NCI-H1930 (cell line): ENCODE measurements around the gene SLC28A1.
"Not testable (repeated sequence)": the region's sequence is repeated elsewhere in the genome, so short reads cannot be mapped to it uniquely, and the experiment has no call there.

Experiments used
- DNase-seq, 2 experiments: peaks; one replicate each; lab custom pipeline; 2025; lab: John Stamatoyannopoulos, UW

SLC28A1 gene, protein sequence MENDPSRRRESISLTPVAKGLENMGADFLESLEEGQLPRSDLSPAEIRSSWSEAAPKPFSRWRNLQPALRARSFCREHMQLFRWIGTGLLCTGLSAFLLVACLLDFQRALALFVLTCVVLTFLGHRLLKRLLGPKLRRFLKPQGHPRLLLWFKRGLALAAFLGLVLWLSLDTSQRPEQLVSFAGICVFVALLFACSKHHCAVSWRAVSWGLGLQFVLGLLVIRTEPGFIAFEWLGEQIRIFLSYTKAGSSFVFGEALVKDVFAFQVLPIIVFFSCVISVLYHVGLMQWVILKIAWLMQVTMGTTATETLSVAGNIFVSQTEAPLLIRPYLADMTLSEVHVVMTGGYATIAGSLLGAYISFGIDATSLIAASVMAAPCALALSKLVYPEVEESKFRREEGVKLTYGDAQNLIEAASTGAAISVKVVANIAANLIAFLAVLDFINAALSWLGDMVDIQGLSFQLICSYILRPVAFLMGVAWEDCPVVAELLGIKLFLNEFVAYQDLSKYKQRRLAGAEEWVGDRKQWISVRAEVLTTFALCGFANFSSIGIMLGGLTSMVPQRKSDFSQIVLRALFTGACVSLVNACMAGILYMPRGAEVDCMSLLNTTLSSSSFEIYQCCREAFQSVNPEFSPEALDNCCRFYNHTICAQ

GRCh38 chr15:84883916-84884781, at the start of gene SLC28A1:
TSS of gene SLC28A1 (plus strand) at chr15:84884662. CDS start at chr15:84887761, 3,099 bp downstream.
- DNase-seq = no peak

DNA sequence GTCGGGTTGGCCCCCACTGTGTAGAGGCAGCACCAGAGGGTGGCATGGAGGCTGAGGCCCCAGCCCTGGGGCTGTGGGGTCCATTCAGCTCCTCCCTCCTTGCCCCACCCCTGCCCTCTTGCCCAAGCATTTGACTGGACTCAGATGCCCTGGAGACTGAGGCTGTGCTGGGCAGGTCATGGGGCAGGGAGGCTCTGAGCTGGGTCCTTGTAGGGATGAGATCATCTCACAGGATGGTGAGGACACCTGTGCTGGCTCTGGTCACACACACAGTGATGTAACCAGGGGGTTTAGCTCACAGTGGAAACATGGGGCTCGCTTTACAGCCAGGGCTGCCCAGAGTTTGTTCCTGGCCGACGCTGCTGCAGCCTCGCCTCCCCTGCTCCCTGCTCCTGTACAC, 49.5 kb upstream of the SLC28A1 start:
- DNase-seq = no peak

DNA sequence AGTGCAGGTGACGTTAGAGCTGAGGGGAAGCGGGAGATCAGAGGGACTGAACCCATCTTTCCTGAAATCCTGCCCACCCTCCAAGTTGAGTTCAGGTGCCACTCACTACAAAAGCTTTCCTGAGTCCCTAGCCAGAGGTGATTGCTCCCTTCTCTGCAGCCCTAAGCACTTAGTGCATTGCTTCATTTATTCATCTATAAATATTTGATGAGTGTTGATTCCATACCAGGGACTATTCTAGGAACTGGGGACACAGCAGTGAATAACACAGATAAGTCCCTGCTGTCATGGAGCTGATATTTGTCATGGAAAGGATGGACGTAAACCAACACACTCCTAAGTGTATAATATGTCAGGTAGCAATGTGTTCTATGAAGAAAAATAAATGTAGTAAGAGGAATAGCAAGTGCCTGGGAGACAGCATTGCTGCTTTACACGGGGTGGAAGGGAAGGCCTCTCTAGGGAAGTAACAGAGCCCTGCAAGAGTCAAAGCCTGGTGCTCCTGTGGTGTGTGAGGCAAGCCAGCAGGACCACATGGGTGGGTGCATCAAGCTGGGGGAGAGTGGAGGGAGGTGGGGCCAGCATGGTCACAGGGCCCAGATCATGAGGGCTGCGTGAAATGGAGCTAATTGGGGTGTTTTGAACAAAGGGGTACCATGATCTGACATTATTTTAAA, 48.7 kb upstream of the SLC28A1 start:
- DNase-seq = no peak

DNA sequence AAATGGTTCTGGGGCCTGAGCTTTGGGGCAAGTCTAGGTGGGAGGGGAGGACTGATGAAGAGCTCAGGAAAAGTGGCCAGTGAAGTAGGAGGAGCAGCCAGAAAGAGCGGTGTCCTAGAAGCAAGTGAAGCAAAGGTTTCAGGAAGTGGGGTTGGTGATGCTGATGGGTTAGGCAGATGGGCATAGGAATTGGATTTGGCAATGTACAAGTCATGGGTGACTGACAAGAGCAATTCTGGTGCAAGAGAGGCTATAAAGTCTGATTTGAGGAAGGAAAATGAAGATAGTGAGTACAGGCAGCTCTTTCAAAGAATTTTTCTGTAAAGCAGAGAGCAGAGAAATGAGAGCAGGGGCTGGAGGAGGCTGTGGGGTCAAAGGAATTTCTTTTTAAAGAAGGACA, 47.6 kb upstream of the SLC28A1 start:
- DNase-seq = no peak

DNA sequence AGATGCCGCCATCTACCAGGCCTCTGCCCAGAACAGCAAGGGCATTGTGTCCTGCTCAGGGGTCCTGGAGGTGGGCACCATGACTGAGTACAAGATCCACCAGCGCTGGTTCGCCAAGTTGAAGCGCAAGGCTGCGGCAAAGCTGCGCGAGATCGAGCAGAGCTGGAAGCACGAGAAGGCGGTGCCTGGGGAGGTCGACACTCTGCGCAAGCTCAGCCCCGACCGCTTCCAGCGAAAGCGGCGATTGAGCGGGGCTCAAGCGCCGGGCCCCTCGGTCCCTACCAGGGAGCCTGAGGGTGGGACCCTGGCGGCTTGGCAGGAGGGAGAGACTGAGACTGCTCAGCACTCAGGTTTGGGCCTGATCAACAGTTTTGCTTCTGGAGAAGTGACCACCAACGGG, 44.7 kb upstream of the SLC28A1 start:
- no peak for DNase-seq

DNA sequence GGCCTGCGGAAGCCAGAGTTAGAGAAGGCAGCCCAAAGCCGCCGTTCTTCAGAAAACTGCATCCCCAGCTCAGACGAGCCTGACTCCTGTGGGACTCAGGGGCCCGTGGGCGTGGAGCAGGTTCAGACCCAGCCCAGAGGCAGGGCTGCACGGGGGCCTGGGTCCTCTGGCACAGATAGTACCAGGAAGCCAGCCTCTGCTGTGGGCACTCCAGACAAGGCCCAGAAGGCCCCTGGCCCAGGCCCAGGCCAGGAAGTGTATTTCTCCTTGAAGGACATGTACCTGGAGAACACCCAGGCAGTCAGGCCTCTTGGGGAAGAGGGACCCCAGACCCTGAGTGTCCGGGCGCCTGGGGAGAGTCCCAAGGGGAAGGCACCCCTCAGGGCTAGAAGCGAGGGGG, 44.2 kb upstream of the SLC28A1 start:
- no peak for DNase-seq

DNA sequence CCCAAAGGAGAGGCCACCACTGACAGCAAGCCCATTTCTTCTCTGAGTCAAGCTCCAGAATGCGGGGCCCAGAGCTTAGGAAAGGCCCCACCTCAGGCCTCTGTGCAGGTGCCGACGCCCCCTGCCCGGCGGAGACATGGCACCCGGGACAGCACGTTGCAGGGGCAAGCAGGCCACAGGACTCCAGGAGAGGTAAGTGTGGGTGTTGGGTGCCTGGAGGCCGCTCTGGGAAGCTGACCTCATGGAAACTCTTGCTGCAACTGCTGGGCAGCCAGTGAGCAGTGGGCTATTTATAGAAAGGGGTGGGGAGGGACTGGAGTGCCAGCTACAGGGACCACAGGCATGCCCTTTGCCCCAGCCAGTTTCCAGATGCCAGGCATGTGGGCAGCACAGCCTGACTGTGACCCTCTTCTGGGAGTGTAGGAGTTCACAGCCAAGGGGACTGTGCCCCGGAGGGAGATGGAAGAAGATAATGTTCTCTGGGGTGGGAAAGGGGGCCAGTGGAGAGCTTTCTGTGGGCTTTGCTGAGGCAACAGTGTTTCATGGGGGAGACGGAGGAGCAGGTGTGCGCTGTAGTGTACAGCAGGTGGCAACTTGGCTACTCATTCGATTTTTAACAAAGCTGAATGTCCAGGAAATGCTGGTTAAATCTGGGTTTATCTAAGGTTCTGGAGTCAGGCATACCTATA, 43.6 kb upstream of the SLC28A1 start:
- DNase-seq = no peak

DNA sequence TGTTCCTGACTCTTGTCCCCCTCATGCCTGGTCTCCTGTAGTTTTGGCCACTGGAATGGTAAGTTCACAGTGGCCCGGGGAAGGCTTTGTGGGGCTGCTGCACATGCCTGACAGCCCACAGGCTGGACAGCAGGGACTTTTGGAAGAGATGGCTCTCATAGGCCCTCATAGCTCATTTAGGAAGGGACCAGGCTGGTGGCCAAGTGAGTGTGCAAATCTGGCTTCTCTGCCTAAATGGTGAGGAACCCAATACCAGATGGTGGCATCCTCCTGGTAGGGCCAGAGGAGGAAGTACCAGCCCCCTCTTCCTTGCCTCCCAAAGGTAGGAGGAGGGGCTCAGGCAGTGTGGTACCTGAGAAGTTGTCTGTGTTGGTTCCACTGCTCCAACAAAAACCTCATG, 41.7 kb upstream of the SLC28A1 start:
- no peak for DNase-seq

- no peak for DNase-seq
Measured at GRCh38 chr15:84844964-84845363, 39.5 kb upstream of the SLC28A1 start.

GRCh38 chr15:84845631-84846030, 38.8 kb upstream of the SLC28A1 start:
- not testable (repeated sequence) for DNase-seq

DNA sequence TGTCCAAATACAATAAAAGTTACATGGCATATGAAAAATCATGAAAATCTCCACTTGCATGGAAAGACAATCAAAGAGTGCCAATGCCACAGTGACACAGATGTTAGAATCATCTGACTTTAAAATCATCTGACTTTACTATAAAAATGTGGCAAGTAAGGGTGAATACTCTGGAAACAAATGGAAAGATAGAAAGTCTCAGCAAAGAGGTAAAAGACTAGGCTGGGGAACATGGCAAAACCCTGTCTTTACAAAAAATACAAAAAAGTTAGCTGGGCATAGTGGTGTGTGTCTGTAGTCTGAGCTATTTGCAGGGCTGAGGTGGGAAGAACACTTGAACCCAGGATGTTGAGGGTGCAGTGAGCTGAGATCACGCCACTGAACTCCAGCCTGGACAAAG, 38.2 kb upstream of the SLC28A1 start:
- no peak for DNase-seq

DNA sequence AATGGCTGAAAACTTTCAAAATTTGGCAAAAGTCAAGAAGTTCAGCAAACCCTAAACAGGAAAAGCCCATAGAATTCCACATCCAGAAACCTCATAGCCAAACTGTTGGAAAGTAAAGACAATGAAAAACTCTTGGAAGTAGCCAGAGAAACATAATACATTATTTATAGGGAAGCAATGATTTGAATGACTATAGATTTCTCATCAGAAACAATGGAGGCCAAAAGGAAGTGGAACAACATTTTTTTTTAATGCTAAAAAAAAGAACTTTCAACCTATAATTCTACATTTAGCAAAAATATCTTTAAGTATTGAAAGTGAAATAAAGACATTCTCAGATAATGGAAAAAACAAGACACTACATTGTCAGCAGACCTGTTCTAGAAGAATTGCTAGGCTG, 37.1 kb upstream of the SLC28A1 start:
- DNase-seq = no peak

DNA sequence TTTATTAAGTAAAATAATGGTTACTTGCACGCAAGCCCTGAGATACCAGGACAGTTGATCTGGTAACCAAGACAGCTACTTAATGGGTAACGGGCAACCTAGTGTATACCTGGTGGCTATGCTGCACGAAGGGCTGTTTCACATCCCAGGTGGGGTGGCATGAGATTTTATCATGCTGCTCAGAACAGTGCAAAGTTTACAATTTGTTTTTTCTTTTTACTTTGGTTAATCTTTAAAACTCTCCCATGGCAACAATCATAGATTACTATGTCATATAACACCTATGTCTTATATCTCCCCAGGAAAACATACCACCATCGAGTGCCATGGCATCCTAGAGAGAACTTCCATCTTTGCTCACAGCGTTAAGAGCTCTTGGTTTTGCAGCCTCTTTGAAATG, 32.2 kb upstream of the SLC28A1 start:
- DNase-seq = no peak

GRCh38 chr15:84855136-84855535, 29.3 kb upstream of the SLC28A1 start:
- DNase-seq = no peak

DNA sequence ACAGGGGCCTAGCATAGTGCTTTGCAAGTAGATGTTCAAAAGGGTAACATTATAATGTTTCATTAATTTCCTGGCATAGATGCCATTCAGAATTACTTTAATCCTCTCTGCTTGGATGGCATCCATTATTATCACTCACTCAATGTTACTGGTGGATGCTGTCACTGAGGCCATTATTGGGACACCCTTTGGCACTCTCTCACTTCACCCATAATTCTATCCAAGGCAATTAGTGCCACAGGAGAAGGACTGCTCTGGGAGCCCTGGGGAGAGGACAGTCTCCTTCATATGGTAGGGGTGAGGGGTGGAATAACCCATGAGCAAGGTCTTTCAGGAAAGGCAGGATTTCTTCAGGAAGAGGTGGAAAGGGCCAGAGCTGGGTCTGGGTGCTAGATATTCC, 28.7 kb upstream of the SLC28A1 start:
- no peak for DNase-seq

DNA sequence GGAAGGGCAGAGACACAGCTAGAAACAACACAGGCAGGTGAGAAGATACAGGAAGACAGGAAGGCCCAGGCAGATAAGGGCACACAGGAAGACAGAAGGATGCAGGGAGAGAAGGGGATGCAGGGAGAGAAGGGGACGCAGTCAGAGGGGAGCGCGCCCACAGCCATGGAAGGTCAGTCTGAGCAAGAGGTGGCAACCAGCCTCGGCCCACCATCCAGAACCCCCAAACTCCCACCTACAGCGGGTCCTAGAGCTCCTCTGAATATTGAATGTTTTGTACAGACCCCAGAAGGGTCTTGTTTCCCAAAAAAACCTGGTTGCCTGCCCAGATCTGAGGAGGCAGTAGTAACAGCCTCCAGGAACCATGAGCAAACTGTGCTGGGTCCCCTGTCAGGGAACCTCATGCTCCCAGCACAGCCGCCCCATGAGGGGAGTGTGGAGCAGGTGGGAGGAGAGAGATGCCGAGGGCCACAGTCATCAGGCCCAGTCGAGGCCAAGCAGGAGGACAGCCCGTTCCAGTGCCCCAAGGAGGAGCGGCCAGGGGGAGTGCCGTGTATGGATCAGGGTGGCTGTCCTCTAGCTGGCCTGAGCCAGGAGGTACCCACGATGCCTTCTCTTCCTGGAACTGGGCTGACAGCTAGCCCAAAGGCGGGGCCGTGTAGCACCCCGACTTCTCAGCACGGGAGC, 27.6 kb upstream of the SLC28A1 start:
- no peak for DNase-seq

- DNase-seq = no peak
Measured at GRCh38 chr15:84857418-84858004, 27.0 kb upstream of the SLC28A1 start.

DNA sequence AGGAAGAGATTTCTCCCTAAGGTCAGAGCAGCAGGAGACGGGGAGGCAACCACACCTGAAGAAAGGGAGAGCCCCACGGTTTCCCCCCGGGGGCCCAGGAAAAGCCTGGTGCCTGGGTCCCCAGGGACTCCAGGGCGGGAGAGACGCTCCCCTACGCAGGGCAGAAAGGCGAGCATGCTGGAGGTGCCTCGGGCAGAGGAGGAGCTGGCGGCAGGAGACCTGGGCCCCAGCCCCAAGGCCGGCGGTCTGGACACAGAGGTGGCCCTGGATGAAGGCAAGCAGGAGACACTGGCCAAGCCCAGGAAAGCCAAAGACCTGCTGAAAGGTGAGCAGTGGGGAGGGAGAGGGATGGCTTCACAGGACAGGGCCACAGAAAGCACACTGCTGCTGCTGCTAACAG, 26.2 kb upstream of the SLC28A1 start:
- no peak for DNase-seq

- no peak for DNase-seq
Measured at GRCh38 chr15:84859144-84859543, 25.3 kb upstream of the SLC28A1 start.

- no peak for DNase-seq
Measured at GRCh38 chr15:84859651-84860050, 24.8 kb upstream of the SLC28A1 start.

GRCh38 chr15:84861781-84862180, 22.7 kb upstream of the SLC28A1 start:
- DNase-seq = no peak
